Measurements from ENCODE around the gene MRPS15.

Gene MRPS15

DNA sequence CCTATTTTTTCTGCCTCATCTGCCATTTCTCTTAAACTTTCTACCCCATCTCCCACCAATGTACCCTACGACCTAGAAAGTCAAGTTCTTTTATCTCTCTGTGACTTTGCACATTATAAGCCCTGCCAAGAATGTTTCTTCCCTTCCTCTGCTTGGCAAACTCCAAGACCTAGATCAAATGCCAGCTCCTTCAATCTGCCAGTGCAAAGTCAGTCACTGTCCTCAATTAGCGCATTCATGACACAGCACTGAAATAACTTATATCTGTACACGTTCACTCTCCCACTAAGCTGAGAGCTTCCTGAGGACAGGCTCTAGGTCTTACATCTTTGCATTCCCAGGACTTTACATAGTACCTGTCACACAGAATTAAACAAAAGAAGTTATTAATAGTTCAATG, 45.0 kb downstream of the MRPS15 start:
- H3K9me3 ChIP-seq (ENCODE audit: control insufficient read depth, insufficient read depth, low read depth, low read length) = no peaks in the 10 kb centered on the region
- ChIA-PET CTCF (interaction anchor here (0.5 to 2.0 kb wide), 15 partner anchors 10 to 1035 kb away, joined by 3 to 15 read pairs (median 5); partner anchors contain the start of genes LSM10, THRAP3 and TRAPPC3), POLR2A (interaction anchor here (0.7 to 1.8 kb wide), 3 partner anchors 11 to 488 kb away, joined by 3 to 4 read pairs (median 3); partner anchors contain the start of genes AGO3 and OSCP1)
- no peak overlapping the region for H3K27ac ChIP-seq (ENCODE audit: extremely low read depth, low read depth, low read length)
- peaks cover 0 to 37% of the 10 kb centered on the region in 2 experiments; a peak in 1 of 3 replicates for H3K36me3 ChIP-seq (ENCODE audit: control insufficient read depth in 2 of 2, insufficient read depth in 1 of 2, low read length in 2 of 2)
- no peaks in the 10 kb centered on the region for H3K4me1 ChIP-seq (ENCODE audit: control insufficient read depth, insufficient read depth, low read length)
- TF ChIP-seq, protein P1, sequence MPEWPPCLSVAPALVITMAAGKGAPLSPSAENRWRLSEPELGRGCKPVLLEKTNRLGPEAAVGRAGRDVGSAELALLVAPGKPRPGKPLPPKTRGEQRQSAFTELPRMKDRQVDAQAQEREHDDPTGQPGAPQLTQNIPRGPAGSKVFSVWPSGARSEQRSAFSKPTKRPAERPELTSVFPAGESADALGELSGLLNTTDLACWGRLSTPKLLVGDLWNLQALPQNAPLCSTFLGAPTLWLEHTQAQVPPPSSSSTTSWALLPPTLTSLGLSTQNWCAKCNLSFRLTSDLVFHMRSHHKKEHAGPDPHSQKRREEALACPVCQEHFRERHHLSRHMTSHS (tag by site-specific recombination; IDR thresholded peaks at IDR 0.05) = no peak
- TF ChIP-seq, protein P2, sequence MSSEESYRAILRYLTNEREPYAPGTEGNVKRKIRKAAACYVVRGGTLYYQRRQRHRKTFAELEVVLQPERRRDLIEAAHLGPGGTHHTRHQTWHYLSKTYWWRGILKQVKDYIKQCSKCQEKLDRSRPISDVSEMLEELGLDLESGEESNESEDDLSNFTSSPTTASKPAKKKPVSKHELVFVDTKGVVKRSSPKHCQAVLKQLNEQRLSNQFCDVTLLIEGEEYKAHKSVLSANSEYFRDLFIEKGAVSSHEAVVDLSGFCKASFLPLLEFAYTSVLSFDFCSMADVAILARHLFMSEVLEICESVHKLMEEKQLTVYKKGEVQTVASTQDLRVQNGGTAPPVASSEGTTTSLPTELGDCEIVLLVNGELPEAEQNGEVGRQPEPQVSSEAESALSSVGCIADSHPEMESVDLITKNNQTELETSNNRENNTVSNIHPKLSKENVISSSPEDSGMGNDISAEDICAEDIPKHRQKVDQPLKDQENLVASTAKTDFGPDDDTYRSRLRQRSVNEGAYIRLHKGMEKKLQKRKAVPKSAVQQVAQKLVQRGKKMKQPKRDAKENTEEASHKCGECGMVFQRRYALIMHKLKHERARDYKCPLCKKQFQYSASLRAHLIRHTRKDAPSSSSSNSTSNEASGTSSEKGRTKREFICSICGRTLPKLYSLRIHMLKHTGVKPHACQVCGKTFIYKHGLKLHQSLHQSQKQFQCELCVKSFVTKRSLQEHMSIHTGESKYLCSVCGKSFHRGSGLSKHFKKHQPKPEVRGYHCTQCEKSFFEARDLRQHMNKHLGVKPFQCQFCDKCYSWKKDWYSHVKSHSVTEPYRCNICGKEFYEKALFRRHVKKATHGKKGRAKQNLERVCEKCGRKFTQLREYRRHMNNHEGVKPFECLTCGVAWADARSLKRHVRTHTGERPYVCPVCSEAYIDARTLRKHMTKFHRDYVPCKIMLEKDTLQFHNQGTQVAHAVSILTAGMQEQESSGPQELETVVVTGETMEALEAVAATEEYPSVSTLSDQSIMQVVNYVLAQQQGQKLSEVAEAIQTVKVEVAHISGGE (tag by site-specific recombination; conservative IDR thresholded peaks at IDR 0.05; ENCODE audit: low read depth) = no peak
- TF ChIP-seq SCRT2 (tag by site-specific recombination; IDR thresholded peaks at IDR 0.05) = no peak
- TF ChIP-seq ZNF837 (tag by site-specific recombination; IDR thresholded peaks at IDR 0.05) = no peak
- H3K4me3 ChIP-seq (ENCODE audit: low read depth, low read length) = no peak overlapping the region

DNA sequence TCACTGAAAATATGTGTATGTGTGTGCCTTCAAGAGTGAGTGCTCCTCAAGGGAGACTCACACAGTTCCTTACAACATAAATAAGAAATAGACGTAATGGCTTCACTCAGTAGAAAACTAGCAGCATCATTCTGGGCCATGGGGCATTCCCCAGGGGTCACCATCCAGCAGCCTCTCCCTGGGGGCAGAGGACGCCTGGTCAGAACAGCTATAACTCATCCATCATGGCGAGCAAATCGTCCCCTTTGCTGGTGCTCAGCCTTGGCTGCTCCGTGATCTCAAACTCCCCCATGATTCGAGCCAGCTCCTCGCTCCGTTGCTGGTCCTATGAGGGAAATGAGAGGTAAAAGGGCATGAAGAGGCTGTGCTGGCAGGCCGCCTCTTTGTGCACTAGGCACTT, 46.3 kb downstream of the MRPS15 start:
- ChIA-PET CTCF (interaction anchor here (1.4 kb wide), 1 partner anchor 20 kb away, joined by 5 read pairs; the partner anchor contains the start of gene LSM10), POLR2A (interaction anchor here (1.8 kb wide), 1 partner anchor 33 kb away, joined by 4 read pairs; the partner anchor contains the start of gene OSCP1)
- no peaks in the 10 kb centered on the region for H3K4me1 ChIP-seq (ENCODE audit: control insufficient read depth, insufficient read depth, low read length)
- H3K36me3 ChIP-seq (ENCODE audit: control insufficient read depth in 2 of 2, insufficient read depth in 1 of 2, low read length in 2 of 2) = peaks cover 0 to 32% of the 10 kb centered on the region in 2 experiments; a peak in 1 of 3 replicates
- TF ChIP-seq ZNF221 (tag by site-specific recombination; IDR thresholded peaks at IDR 0.05; ENCODE audit: borderline replicate concordance) (no peak), SETDB1 (IDR thresholded peaks at IDR 0.05; ENCODE audit: insufficient read length, low read length) (no peak), MEIS1 (CRISPR knock-in tag; IDR thresholded peaks at IDR 0.05; ENCODE audit: borderline replicate concordance) (no peak), ZBTB7A (tag by site-specific recombination; IDR thresholded peaks at IDR 0.05; ENCODE audit: low read depth) (no peak), ZNF311 (tag by site-specific recombination; IDR thresholded peaks at IDR 0.05; ENCODE audit: borderline replicate concordance) (no peak), ZNF239 (tag by site-specific recombination; IDR thresholded peaks at IDR 0.05) (no peak), ZNF2 (tag by site-specific recombination; IDR thresholded peaks at IDR 0.05) (no peak), ZNF792 (tag by site-specific recombination; IDR thresholded peaks at IDR 0.05) (no peak), BCL11B (tag by site-specific recombination; IDR thresholded peaks at IDR 0.05; ENCODE audit: low read depth) (no peak)
- TF ChIP-seq, protein P3, sequence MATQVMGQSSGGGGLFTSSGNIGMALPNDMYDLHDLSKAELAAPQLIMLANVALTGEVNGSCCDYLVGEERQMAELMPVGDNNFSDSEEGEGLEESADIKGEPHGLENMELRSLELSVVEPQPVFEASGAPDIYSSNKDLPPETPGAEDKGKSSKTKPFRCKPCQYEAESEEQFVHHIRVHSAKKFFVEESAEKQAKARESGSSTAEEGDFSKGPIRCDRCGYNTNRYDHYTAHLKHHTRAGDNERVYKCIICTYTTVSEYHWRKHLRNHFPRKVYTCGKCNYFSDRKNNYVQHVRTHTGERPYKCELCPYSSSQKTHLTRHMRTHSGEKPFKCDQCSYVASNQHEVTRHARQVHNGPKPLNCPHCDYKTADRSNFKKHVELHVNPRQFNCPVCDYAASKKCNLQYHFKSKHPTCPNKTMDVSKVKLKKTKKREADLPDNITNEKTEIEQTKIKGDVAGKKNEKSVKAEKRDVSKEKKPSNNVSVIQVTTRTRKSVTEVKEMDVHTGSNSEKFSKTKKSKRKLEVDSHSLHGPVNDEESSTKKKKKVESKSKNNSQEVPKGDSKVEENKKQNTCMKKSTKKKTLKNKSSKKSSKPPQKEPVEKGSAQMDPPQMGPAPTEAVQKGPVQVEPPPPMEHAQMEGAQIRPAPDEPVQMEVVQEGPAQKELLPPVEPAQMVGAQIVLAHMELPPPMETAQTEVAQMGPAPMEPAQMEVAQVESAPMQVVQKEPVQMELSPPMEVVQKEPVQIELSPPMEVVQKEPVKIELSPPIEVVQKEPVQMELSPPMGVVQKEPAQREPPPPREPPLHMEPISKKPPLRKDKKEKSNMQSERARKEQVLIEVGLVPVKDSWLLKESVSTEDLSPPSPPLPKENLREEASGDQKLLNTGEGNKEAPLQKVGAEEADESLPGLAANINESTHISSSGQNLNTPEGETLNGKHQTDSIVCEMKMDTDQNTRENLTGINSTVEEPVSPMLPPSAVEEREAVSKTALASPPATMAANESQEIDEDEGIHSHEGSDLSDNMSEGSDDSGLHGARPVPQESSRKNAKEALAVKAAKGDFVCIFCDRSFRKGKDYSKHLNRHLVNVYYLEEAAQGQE (tag by site-specific recombination; IDR thresholded peaks at IDR 0.05) = no peak
- no peak overlapping the region for H3K4me3 ChIP-seq (ENCODE audit: low read depth, low read length)
- H3K27ac ChIP-seq (ENCODE audit: extremely low read depth, low read depth, low read length) = no peak overlapping the region
- H3K9me3 ChIP-seq (ENCODE audit: control insufficient read depth, insufficient read depth, low read depth, low read length) = no peaks in the 10 kb centered on the region
